OCI-LY1 (cell line): ENCODE data around the gene ZNF41.

Experiments
- CTCF ChIP-seq: fragments of 200-600 bp; sonication (generic), shearing (Covaris generic); IDR thresholded peaks from 2 replicates; pipeline ENCODE4 v1.5.1; 2017; ENCODE audit warnings: mild to moderate bottlenecking, antibody characterized with exemption, low read length, moderate library complexity, mixed read lengths
- EZH2 ChIP-seq: fragments of 200-600 bp; sonication (generic), shearing (Covaris generic); IDR thresholded peaks from 2 replicates; pipeline ENCODE4 v1.8.0; 2017; ENCODE audit warnings: borderline replicate concordance, mixed run types, mild to moderate bottlenecking, antibody characterized with exemption, low read length, moderate library complexity, mixed read lengths

- TF ChIP-seq CTCF = no peak
- TF ChIP-seq EZH2 = no peak
Observed at GRCh38 chrX:47448165-47448806, 34.7 kb downstream of the ZNF41 start.
